NCI-H2227 (cell line): Measurements from ENCODE around the gene MORN1.
"Not testable (repeated sequence)": the region's sequence is repeated elsewhere in the genome, so short reads cannot be mapped to it uniquely, and the experiment has no call there.

ENCODE experiments used
- DNase-seq: peaks from one replicate; lab custom pipeline; 2025; ENCODE audit not compliant: unreplicated experiment; lab: John Stamatoyannopoulos, UW

The MORN1 gene

DNA sequence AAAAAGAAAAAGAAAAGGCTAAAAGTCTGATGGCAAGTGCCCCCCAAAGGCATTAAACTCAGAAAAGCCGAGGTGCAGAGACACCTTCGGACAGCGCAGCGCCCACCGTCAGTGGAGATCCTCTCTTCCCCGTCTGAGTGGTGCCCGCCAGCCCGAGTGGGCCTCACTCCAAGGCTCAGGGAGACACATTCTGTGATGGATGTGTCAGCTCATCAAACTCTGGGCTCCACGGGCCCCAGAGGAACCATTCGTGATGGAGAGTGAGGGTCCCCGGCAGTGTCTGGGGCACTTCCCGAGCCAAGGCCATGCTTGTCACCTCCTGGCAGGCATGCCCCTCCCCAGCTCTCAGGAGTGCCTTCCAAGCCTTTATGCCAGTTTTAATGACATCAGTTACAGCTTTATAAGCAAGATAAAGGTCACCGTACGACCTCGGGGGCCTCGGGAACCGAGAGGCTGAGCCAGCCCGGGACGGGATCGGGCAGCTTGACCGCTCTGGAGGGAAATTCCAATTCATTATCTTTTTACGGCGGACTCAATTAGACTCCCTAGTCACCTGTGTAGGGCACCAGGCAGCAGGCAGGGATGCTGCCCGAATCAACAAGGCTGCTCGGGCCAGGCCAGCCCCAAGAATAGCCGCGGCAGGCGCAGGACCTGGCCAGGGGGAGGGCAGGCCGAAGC, 49.5 kb downstream of the MORN1 start:
- no peak for DNase-seq

DNA sequence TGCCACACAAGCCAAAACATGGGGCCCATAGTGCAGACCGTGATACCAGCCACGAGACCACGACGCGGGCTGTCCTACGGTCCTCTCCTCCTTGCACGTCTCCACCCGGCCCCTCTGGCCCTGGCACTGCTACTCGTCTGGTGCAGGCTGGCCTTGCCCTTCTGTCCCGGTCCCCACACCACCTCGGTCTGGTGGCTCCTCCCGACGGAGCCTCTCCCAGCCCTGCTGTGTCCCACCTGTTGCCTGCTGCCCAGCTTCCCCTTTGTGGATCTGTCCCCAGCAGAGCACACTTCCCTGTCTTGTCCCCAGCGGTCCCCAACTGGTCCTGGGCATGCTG, 50.5 kb downstream of the MORN1 start:
- DNase-seq: no peak

DNA sequence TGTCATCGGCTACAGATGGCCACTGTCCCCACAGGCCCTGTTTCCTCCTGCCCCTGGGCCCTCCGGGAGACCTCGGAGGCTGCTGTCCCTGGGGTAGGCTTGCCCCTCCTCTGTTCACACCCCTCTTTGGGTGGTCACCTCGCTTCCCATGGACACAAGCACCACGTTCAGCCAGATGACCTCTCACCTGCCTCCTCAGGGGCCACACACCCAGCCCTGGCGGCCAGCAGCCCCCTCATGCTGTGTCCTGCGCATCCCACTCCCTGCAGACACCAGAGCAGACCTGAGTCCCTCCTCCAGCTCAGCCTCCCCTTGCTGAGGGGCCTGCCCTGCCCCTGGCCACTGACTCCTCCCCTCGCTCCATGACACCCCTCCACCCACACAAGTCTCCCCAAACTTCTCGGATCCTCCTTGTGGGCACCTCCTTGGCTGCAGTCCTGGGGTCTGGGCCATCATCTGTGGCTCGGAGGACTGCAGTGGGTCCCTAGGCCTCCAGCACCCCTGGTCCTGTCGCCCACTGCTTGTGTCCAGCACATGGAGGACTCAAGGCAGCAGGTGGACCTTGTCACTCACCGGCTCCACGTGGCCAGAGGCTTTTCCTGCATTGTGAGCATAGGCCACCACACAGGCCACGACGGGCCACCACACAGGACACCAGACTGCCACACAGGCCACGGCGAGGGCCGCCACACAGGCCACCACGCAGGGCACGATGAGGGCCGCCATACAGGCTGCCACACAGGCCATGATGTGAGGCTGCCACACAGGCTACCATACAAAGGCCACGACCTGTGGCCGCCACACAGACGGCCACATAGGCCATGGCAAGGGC, 51.1 kb downstream of the MORN1 start:
- DNase-seq: no peak

DNA sequence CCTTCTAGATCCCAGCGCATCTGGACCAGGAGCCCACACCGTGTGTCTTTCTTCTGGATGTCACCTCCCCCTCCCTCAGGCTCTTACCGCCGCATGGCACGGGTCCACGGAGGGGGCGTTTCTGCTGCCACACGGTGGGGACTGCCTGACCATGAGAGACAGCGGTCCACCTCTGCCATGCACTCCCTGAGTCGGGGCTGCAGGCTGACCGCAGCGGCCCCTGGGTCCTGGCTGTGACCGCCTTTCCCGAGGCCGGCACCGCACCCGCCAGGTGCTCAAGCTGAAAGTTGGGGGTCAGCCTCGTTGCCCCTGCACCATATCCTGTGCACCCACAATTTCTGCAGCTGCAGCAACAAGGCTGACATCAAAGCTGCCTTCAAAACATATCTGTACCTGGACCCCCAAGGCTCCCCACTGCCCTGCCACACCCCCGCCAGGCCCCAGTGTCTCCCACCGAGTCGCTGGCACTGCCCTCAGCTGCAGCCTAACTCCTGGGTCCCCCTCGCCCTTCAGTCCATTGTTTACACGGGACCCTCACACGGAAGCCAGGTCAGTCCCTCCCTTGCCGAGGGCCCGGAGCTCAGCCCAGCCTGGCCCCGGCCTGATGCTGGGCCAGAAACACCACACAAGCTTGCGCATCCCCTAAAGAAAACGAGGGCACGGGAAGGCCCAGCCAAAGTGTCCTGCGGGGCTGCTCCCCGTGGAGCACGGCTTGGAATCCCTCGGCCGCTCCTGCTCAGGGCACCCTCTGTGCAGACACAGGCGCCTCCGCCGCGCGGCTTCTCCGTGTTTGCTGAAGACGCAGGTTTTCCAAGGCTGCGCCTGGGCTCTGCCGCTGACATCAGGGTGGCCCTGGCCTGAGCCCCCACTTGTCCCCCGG, 51.9 kb downstream of the MORN1 start:
- no peak for DNase-seq

DNA sequence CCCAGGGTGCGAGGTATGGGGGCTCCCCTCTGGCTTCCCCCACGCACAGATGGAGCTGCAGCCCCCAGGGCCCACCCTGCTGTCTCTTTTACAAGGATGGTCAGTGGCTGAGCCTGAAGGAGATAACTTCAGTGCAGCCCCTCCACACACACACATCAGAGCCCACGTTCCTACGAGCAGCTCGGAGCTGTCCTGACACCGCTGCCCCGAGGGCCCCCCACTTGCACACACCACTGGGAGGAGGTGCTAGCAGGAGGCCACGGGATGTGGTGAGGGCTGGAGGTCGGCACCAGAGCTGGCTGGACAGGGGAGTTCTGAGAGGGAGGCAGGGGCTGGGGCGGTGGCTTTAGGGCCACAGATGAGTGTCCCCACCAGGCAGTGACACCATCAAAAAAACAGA, 53.9 kb downstream of the MORN1 start:
- DNase-seq: no peak

DNA sequence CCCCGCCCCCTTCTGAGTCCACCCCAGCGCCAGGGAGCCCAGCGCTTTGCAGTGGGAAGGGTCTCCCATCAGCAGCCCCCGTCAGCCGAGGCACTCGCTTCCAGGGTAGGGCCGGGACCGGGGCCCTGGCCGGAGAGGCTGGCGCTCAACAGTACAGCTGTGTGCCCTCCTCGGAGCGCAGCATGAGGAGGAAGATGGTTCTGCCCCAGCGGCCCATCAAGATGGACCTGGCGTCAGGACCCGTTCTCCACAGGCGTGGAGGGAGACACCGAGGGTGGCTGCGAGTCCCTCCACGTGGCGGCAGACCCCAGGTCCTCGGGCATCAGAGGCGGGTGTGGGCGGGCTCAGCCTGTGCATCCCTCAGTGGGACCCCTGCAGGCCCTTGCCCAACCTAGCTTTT, 54.3 kb downstream of the MORN1 start:
- no peak for DNase-seq

DNA sequence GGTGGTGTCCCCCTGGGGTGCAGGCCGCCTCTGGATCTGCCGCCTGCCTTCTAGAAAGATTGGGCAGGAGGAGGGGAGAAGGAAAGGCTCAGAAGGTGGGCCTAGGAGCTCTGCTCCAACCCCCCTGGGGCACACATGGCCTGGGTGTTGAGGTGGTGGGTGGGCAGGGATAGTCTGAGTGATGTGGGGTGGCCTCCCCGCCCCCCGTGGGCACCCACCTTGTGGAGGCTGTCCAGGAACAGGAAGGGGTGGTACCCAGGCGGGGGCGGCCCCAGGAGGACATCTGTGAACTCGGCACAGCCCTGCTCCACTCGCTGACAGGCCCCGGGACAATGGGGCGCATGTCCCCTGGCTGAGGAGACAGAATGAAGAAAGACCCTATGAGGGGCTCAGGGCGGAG, 54.9 kb downstream of the MORN1 start:
- DNase-seq: no peak

DNA sequence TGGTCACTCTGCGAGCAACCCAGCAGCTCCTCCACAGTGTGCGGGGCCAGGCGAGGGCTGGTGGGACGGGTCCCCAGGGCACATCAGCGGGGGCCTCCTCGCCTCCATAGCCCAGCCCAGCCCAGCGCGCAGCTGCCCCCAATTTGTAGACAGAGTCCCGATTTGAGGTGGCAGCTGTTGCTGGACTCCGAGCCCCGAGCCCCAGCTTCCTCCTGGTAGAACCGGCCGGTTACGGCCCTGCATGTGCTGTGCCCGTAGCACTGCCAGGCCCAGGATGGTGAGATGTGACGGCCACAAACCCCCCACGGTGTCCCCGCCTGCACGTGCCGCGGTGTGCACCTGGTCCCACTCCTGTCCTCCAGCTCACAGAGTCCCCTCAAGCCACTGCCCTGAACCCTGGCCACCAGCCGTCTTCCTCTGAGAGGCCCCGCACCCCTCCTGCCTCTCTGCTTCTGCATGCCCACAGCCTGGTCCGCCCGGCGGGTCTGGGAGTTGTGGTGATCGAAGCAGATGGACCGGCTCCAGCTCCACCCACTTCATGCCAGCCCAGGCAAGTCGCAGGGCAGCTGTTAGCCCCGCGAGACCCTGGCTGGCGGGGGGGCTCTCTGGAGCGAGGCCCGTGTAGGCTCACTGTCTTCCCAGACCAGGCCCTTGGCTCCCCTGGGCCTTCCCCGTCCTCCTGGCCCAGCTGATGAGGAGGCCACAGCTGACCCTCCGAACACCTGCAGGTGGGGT, 55.5 kb downstream of the MORN1 start:
- DNase-seq: no peak

DNA sequence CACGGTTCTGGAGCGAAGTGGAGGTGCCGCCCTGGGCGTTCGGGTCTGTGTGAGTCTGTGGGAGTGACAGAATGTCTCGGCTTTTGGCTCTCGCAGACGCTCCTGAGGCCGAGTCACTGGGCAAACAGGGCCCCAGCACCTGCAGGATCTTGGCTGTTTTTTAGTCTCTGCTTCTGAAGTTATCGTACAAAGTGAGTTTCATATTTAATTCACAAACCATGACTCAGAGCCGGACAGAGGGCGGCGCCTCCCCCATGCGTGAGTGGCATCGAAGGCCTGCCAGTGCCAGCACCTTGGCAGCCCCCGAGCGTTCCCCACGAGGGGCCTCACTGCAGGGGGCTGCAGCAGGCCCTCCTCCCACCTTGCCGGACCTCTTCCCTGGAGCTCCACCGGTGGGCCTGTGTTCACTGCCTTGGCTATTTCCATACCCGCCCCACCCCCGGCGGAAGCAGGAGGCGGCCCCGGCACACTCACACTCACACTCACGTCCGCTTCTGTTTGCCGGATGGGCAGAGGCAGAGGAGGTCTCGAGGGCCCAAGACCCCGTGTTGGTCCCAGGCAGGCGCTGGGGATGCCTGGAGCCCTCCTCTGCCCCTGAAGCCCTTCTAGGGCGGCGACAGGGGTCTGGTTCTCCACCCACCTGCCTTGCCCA, 56.3 kb downstream of the MORN1 start:
- DNase-seq: no peak

DNA sequence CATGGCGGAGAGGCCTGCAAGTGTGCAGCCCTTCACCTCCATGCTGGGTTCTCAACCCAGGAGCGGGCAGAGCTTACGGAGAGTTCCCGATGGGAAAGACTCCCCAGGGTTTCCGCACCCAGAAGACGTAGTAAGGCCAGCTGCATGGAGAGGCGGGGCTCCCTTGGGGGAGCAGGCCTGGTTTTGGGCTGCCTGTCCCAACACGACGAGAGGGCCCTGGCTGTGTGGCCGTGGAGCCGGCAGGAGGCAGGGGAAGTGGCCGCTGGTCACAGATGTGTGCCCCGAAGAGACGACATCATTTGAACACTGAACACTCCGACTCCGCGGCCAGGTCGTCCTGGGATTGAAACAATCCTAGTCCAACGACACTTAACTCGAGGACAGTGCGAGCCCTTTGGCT, 57.0 kb downstream of the MORN1 start:
- no peak for DNase-seq

DNA sequence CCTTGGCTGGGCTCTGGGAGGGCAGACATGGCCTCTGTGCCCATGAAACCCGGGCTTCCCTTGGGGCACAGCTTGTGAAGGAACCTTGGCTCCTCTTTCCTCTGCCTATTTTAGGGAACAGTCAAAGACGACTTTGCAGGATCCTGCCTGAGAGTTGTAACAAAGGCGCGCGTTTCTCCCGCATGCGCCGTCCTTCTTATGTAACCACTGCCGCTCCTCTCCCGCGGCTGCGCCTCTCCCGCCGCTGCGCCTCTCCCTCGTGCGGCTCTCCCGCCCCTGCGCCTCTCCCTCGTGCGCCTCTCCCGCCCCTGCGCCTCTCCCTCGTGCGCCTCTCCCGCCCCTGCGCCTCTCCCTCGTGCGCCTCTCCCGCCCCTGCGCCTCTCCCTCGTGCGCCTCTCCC, 59.8 kb downstream of the MORN1 start:
- DNase-seq: not testable (repeated sequence)

DNA sequence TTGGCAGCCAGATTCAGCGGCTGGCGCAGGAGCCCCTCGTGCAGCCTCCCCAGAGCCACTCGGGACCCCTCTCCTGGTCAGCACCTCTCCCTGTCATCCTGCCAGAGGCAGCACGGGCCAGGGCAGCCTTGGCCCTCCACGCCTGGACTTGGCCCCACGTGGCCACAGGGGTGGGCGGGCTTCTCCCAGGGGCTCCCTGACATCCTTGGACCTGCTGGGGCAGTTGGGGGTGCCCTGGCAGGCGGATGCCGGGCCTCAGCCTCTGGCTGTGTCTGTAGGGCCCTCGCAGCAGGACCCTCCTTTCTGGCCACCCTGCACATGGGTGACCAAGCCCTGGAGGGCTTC, 60.2 kb downstream of the MORN1 start:
- no peak for DNase-seq

DNA sequence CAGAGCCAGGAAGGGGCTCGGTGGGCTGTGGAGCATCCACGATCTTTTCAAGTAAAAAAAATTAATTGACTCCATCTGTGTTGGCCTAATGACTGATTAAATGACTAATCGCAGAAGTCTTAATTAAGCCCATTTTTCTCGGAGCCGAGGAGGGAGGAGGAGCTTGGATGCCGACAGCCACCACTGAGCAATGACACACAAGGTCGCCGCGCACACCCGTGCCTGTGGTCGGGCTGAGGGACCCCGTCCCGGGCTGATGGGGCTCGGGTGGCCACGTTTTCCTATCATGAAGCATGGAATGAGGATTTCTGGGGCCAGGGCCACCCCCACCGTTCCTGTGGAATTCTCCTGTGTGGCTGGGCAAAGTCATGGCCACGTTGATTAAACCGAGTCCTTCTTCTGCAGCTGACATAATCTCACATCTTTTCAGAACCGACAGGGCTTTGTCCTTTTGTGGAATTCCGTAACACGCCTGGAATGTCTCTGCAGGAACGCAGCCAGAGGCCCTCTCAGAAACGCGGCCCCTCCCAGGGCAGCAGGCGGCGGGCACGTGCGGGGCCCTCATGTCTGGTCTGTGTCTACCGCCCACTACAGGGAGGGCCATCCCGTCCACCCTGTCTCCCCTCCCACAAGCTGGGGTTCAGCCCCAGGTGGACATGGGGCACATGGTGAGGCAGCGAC, 60.7 kb downstream of the MORN1 start:
- DNase-seq: no peak

DNA sequence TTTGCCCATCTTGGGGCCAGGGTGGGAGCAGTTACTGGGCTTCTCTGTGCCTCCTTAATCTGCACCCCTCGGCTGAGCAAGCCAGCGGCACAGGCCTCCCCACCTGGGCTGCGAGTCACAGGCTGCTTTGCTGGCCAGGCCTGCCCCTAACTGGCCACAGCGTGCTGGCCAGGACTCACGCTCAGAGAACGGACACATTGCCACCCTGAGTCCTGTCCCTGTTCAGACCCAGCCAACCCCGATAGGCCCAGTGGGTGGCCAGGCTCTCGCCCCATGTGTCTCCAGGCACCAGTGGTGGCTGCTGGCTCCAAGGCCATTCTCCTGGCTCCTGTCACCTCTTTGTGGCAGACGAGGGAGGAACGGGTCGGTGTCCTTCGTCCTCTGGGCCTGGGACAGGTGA, 61.3 kb downstream of the MORN1 start:
- no peak for DNase-seq

DNA sequence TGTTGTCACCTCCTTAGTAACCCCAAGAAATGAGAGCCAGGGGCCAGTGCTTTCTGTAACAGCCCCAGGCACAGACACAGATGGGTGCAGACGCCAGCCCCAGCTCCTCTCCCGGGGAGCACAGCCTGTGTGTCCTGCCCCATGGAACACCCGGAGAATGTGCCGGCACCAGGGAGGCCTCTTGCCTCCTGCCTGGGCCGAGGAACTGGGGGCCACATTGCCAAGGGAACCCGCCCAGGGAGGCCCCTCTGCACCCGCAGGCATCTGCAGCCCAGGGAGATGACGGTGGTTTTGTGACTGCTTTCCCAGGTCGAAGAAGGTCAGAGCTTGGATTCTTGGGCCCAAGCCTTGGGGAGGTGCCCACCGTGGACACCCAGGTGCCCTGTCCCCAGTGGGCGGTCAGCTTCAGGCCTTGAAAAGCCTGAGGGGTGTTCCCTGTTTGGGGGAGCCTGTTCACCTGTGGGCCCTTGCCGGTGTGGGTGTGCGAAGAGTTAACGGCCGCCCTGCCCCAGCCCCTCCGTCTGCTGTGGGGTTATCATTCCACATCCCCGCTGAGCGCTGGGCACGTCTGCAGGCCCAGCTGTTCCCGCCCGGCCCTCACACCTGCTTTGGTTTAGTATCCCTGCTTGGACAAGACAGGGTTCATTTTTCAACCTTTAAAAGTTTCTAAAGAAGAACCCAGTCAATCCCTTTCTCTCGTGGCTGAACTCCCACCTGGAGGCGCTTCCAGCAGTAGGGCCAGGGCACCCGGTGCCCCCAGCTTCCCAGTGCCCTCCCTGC, 62.5 kb downstream of the MORN1 start:
- DNase-seq: no peak

DNA sequence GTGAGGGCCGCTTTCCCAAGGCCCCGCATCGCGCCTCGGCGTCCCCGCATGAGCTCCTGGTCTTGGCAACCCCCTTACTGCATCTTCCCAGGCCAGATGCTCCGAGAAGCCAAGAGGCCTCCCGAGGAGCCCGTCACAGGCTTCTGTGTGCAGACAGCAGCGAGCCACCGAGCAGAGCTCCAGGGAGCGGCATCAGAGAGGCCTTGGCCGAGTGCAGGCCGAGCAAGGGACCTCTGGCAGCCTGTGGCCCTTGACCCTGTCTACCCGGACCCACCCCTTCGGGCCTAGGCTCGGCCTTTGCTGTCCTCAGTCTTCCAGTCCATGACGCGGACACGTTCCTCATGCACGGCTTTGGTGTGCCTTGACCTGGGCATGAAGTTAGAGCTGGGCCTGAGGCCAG, 63.5 kb downstream of the MORN1 start:
- DNase-seq: no peak

DNA sequence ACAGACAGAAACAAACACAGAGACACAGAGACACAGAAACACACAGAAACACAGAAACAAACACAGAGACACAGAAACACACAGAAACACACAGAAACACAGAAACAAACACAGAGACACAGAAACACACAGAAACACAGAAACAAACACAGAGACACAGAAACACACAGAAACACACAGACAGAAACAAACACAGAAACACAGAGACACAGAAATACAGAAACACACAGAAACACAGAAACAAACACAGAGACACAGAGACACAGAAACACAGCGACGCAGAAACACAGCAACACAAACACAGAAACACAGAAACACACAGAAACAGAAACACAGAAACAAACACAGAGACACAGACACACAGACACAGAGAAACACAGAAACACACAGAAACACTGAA, 64.2 kb downstream of the MORN1 start:
- DNase-seq: not testable (repeated sequence)

DNA sequence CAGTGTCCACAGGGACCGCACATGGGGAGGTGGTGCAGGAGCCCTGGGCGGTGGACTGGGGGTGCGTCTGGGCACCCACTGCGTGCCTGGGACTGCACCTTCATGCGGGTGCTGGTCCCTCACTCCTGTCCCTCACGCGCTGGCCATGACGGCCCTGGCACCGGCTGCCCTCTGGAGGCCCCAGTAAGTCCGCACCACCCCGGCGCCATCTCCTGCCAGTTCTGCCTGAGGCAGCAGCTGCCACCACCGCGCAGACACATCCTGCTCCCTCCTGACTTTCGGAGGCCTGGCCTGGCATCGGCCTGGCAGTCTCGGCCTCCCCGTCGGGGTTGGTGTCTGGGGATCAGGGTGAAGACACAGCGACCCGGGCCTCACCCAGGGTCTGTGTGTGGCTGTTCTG, 64.8 kb downstream of the MORN1 start:
- DNase-seq: no peak

DNA sequence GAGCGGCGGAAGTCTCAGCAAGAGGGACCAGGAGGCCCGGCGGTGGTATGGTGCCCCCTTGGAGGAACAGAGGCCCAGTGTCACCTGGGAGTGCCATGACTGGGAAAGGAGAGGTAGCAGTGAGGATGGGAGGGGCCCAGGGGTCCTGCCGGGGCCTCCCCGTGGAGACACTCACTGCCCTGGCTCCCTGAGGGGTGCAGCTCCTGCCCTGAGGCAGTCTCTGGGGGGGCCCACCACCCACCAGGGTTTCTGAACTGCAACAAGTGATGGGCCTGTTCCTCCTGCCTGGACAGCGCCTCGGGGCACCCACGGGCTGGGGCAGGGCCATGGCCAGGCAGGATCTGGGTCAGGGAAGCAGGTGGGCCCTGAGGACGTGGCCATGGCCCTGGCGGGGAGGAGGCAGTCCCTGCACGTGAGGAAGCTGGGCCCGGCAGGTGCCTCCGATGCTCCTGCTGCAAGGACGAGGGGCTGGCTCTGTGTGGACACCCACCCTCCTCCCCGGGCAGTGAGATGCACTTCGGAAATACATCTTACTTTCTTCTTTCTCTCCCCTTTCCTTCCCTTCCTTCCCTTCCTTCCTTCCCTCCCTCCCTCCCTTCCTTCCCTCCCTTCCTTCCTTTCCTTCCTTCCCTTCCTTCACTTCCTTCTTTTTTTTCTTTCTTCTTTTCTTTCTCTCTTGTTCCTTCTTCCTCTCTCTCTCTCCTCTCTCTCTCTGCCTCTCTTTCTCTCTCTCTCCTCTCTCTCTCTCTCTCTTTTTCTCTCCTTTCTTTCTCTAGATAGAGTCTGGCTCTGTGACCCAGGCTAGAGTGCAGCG, 66.6 kb downstream of the MORN1 start:
- no peak for DNase-seq
